Prostate gland (tissue), 2 donors: Measurements from ENCODE around the gene C19orf12.

ENCODE experiments used
- CTCF ChIP-seq, 4 experiments: fragments of 200-600 bp in 2 of 4; fragments of 450-650 bp in 2 of 4; sonication (generic) in 2 of 4; IDR thresholded peaks; 1 replicate in 3 of 4; 2 replicates in 1 of 4; pipeline ENCODE4 v1.5.1; 2016 to 2019; ENCODE audit warnings: antibody characterized with exemption in 4 of 4, mild to moderate bottlenecking in 2 of 4, moderate library complexity in 2 of 4
- POLR2A ChIP-seq: fragments of 450-650 bp; IDR thresholded peaks from one replicate; pipeline ENCODE4 v1.6.1; 2016; ENCODE audit warnings: antibody characterized with exemption, mild to moderate bottlenecking

DNA sequence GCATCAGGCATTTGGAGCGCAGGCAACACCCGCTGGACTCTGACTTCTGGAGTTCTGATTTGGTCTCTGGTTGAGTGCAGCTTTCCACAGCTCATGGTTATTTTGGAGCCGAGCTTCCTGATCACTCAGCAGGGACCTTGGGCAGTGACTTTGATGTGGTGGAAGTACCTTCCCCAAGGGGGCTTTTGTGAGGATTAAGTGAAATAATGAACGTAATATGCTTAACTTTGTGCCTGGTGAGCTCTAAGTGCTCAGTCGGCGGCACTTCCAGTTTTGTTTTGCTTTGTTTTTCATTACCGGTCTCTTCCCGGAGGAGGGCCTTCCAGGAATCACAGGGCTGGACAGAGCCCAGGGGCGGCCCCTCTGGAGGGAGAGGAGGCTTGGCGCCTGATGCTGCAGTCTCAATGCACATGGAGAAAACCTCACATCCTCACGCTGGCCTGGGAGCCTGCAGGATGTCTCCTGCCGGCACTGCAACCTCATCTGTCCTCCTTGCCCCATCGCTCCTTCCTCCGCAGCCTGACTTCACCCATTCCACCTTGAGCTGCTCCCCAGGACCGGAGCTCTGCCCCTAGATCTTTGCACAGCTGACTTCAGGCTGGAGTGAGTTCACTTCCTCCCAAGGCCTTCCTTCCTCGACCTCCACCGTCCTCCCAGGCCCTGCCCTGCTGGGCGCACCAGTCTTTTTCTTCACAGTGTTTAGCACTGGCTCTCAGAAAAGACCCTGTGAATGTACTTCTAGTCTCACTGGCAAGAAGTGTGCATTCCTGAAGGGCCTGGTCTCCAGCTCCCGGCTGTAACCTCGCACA lies 48.3 kb downstream of the C19orf12 start:
- TF ChIP-seq POLR2A = peak; percentile 36
- no peak for TF ChIP-seq CTCF (IDR thresholded peaks at IDR 0.05)
